ENCODE measurements around the gene GSE1.

Gene GSE1

DNA sequence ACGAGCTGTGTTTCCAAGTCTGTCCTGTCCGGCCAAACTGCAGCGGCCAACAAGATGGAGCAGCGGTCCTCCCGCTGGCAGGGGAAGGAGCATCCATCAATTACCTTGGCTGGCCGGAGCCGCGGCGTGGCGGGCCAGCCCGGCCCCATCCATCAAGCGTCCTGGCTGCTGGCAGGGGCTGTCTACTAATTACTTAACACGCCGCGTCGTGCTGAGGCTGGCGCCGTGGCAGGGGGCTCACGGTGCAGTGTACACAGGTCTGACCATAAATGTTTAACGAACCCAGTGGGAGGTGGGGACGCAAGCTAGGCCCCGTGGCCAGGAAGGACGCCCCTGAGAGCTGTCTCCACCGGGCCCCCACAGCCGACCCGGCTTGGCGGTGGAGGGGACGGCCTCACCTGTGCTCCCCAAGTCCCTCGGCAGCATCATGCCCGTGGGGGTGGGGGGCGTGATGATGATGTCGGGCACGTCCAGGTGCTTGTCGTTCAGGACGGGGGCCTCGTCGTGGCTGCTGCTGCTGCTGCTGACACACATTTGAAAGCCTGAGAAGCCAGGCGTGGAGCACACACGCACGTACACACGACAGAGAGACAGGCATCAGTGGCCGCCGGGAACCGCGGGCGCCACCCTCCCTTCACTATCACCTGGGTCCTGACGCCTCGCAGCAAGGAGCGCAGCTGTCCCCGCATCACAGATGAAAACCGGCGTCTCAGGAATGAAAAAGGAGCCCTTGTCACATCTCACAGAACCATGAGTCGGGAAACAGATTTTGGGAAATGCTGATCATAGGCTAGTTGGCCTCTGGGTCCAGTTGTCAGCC lies 96.9 kb downstream of the GSE1 start:
- DNase-seq: peak; percentile 50

DNA sequence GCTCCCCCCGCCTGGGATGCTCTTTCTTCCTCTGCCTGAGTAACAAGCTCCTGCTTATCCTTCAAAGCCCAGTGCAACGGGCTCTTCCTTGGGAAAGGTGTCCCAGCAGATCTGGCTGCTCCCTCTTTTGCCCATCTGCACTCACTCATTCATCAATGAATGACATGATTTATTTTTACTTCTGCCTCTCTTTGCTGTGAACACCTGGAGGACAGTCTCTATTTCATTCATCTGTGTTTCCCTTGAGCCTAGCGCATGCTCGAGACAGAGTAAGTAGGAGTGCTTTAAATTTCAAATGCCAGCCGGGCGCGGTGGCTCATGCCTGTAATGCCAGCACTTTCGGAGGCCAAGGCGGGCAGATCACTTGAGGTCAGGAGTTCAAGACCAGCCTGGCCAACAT lies 97.6 kb downstream of the GSE1 start:
- DNase-seq: no peak

DNA sequence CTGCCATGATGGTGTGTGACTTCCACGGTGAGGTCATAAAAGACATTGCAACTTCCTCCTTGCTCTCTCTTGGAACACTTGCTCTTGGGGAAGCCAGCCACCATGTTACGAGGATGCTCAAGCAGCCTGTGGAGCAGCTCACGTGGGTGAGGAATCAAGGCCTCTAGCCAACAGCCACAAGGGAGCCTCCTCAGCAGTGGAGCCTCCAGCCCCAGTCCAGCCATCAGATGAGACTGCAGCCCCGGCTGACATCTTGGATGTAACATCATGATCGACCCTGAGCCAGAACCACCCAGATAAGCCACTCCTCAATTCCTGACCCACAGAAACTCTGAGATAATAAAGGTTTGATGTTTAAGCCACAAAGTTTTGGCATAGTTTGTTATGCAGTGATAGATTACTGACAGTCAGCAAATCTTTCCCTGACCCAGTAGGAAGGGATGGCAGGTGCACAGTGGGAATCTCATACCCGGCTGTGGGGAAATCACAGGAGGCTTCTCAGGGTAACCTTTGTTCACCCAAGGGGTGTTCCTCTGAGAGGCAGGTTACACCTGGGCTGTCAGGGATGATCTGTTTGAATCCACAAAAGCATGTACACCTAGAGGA lies 99.0 kb downstream of the GSE1 start:
- no peak for DNase-seq

DNA sequence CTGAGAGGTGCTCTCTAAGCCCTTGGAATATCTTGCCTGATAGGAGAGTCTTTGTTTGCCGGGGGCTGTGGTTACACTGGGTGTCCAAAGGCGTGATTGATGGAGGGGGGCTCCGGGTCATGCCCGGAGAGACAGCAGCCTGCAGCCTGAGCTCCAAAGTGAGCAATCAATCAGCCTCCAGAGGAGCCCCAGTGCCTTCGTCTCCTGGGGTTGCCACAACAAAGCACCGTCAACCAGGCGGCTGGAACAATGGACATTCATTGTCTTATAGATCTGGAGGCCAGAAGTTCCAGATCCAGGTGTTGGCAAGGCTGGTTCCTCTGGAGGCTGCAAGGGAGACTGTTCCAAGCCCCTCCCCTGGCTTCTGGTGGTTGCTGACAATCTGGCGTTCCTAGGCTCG lies 99.7 kb downstream of the GSE1 start:
- no peak for DNase-seq

DNA sequence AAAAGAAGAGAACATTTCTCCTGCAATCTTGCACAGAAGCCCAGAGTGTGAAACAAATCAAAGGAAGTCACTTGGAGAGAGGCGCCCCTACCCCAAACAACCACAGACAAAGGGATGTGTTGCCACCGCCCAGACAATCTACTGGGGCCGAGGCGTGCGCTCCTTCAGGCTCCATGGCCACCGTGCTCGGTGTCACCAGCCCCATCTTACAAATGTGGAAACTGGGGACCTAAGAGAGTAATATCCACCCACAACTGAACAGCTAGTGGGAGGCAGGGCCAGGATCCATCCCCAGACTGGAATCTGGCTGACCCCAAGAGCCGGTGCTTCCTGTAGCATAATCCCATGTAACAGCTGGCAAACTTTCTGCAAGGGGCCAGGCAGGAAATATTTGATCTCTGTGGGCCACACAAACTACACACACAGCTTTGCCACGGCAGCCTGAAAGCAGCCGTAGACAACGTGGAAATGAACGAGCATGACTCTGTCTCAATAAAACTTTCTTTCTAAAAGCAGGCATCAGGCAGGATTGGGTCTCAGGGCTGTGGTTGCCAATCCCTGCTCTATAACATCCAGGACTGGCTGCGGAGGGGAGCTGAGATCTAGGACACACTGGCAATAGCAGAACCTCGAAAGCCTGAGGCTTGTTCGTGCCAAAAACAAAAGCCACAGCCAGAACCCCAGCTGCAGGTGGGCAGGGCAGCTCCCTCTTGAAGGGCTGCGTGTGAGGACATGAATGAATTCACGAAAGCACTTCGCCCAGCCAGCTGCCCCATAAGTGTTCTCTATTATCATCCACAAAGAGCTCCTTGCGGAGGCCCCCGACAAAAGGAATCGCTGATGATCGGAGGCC lies 102.3 kb downstream of the GSE1 start:
- DNase-seq: peak; percentile 70

DNA sequence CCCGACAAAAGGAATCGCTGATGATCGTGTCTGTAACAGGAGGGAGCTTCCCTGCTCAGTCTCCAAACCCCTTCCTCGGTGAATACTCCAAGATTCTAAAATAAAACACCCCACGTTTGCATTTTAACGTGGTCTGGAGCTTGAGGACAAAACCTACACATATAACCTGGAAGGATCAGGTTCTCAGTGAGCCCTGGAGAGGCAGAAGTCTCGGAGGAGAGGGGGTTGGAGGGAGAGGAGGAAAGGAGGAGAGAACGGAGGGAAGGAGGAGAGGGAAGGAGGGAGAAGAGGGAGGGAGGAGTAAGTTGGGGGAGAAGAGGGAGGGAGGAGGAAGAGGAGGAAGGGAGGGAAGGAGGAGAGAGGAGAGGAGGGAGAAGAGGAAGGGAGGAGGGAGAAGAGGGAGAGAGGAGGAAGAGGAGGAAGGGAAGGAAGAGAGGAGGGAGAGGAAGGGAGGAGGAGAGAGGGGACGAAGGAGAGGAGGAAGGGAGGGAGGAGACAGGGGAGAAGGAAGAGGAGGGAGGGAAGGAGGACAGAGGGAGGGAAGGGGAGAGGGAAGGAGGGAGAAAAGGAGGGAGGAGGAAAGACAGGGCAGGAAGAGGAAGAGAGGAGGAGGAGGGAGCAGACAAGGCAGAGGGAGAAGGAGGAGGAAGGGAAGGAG lies 103.0 kb downstream of the GSE1 start:
- DNase-seq: no peak

DNA sequence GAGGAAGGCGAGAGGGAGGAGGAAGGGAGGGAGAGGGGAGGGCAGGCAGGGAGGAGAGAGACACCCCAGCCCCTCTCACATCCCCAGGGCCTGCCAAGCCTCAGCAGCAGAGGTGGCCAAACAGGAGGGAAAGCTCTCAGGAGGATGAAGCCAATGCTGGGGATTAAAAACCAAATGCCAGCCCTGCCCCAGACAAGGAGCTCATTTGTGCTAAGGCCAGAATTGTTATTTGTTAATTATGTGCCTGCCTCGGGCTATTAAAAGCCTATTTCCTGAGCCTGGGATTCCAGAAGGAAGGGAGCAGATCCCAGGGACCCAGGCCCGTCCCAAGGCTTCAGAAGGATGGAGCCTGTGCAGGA lies 103.5 kb downstream of the GSE1 start:
- peak; percentile 50 for DNase-seq

DNA sequence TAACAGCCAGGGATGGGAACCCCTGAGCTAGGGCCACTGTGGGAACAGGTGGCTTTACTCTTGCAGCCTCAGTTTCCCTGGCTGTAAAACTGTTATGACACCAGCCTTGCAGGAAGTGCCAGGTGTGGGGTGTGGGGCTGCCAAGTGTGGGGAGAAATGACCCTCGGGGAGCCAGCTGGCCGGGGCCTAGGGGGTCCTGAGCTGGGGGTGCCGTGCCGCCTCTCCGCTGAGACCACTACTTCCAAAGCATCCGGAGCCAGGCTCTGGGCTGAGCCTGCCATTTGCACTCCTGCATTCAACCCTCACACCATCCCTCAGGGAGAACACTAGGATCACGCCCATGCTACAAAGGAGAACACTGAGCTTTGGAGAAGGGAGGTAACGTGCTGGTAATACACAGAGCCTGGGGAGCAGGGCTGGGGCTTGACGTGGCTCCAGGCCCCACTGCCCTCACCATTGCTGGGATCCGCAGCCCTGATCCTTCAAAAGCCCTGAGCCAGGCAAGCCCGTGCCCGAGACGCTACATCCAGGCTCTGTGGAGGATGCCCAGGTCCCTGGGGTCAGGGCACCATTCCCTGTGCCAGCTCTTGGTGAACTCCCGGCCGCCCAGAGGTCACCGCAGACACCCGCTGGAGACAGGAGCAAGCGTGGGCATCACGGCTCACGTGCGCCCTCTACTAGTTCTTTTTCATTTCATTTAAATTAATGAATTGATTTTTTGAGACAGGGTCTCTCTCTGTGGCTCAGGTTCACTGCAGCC lies 104.5 kb downstream of the GSE1 start:
- DNase-seq: peak; percentile 94

DNA sequence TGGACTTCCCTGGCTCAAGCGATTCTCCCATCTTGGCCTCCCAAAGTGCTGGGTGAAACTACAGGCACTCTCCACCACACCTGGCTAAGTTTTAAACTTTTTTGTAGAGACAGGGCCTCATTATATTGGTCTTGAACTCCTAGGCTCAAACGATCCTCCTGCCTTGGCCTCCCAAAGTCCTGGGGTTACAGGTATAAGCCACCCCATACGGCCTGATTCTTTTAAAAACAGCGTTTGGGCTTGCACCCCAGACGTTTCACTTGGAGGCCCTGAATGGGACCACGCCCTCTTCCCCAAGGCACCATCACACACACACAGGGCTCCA lies 105.0 kb downstream of the GSE1 start:
- no peak for DNase-seq

DNA sequence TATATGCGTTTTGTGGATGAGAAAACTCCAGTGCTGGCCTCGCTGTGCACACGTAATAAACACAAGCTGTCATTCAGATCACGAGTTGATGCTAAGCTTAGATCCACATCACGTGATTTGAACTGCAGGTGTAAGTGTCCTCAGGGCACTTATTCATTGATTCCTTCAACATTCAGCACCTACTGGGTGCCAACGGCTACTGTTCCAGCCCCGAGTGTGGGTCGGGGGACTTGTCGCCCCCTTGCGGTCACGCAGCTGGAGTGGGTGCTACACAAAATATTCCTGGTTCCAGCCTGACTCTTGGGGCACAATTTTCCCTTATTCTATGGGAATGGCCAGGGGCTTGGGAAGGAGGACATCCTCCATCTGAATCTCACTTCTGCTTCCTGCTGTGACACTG lies 105.6 kb downstream of the GSE1 start:
- DNase-seq: no peak

DNA sequence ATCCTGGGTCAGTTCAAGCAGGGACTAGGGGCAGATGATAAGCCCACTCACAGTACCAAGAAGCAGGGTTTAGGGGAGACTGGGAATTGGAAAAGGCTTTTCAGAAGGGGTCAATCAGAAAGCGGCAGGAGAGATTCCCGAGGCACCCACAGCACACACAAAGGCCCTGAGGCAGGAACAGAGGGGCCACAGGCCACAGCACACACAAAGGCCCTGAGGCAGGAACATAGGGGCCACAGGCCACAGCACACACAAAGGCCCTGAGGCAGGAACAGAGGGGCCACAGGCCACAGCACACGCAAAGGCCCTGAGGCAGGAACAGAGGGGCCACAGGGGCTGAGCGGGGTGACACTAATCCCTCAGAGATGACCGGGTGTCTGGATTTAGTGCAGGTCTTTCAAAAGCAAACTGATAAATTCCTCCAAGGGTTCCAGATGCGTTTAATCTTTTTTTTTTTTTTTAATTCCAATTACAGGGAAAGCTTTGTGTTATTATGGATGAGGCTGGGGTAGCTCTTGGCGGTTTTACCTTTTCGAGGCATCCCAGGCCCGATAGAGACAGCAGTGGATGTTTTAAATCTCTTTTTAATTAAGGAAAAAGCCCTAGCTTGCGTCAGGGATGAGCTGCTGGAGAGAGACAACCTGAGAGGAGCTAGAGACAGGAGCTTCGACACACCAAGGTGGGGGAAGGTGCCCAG lies 106.6 kb downstream of the GSE1 start:
- no peak for DNase-seq

DNA sequence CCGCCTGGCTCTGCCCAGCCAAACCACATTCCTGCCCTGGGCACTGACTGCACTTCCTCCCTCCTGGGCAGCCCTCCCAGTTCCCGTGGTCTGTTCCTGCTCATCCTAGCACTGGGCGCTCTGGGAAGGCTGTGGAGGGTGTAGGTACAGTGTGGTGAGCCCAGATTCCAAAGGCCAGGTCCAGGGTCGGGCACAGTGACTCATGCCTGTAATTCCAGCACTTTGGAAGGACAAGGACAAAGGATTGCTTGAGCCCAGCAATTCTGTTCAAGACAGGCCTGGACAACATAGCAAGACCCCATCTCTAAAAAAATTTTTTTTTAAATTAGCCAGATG lies 107.1 kb downstream of the GSE1 start:
- DNase-seq: no peak

DNA sequence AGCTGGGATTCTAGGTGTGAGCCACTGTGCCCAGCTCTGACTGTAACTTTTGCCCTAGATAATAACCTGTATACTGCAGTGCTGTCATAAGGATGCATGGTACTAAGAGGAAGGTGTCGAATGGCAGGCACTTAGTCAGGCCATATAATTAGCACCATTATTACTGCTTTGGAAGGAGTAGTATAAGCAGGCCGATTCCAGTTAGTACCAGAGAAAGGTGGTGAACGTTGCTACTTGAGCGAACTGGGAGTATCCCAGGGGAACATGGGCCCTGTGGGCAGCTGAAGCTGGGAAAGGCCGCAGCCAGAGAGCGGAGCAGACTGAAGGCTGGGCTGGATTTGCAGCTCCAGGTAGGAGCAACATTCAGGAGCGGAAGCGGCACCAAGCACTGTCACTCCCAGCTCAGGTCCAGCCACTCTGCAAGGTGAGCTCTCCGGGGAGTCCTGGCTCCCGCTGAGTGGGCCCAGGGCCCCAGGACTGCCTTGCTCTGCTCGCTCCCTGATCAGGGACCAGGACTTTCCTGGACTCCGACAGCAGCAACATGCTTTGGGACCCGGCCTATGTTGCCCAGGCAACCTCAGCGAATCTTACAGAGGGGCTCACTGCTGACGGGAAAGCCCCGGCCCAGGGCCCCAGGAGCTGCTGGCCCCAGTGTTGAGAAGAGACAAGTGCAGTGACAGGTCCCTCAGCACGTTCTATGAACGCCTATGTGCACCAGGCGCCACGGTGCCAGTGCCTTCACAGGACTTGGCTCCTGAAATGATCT lies 109.2 kb downstream of the GSE1 start:
- peak; percentile 30 for DNase-seq

DNA sequence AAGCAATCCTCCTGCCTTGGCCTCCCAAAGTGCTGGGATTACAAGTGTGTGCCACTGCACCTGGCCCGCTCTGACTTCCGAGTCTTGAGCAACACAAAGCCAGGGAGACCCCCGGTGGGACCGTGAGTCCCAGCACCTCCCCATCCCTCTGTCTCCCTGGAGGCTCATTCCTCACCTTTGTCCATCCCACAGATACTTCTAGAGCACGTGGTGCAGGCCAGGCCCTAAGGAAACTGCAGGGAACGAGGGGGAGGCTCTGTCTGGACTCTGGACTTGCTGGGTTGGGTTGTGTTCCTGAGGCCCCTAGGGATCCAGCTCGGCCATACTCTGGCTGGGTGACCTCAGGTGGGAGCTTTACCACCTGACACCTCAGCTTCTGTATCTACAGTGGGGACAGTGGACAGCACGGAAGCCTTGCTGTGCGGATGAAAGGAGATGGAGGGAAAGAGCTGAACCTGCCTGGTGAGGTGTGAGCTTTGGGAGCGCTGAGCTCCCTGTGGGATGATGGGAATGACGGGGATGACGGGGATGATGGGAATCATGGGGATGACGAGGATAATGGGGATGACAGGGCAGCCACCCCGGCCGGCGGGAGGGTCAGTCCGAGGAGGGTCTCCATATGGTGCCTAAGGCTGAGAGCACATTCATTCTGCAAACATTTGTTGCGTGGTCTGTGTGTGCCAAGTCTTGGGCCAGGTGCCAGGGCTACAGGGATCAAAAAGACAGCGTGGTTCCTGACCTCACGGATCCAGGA lies 111.2 kb downstream of the GSE1 start:
- DNase-seq: no peak

DNA sequence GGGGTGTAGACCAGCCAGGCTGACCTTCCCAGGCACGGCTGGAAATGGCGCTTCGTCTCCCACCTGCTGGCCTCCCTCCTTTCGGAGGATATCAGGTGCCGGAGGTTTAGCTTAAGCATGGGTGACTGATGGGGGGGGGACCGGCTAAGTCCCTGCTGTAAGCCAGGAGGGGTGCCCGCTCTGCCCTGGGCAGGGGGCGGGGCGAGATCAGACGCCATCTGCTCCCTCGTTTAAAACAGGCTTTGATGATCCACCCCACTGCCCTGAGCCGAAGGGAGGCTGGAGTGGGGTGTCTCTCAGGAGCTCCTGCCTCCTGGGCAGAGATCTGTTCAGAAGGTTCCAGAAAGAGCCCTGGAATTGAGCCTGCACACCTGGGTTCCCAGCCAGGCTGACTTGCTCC lies 111.8 kb downstream of the GSE1 start:
- DNase-seq: no peak

Data from eye (tissue), 1 donor.